NCI-H2171 treated with DMSO at 0.1 percent for 48 hours (cell line): ENCODE data around the gene TENM4.

Experiments
- DNase-seq: peaks from one replicate; lab custom pipeline; 2025; lab: John Stamatoyannopoulos, UW

TENM4 gene

DNA sequence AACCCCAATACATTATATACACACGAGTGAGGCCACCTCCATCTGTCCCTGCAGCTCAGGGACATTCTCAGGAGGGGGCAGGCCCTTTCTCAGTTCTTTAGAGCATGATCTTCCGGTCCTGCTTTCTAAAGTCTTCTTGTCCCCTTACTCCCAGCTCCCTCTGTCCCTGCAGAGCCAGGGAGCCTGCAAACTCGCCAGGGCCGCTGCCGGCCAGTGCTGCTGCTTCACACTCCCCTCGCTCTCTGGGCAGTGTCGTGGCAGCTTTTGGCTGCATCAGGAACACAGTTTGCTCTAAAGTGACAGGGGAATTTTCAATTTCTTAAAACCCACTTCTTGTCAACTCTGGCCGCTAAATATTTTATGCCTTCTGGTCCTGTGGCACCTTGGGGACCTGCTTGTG is 736.0 kb downstream of the TENM4 start:
- DNase-seq = no peak

DNA sequence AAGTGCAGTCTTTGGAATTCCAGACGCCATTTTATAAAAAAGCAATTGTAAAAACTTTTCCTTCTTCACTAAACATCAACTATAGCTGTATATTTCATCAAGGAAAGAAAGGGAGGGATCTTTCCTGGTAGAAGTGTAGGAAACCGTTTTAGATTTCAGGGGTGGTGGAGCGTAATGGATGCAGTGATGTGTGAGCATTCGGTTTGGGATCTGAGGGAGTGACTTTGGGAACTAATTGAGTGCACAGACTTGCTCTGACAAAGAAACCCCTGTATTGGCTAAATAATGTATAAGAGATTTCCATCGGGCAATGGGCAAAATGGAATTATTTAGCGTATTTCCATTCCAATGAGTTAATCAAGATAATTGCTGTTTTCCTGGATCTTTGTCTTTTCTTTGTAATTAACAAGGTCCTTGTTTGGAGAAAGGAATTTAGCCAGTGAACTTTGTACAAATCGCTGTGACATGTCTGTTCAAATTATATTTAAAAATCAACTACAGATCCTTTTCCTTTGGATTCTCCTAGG is 741.2 kb downstream of the TENM4 start:
- peak; percentile 44 for DNase-seq

DNA sequence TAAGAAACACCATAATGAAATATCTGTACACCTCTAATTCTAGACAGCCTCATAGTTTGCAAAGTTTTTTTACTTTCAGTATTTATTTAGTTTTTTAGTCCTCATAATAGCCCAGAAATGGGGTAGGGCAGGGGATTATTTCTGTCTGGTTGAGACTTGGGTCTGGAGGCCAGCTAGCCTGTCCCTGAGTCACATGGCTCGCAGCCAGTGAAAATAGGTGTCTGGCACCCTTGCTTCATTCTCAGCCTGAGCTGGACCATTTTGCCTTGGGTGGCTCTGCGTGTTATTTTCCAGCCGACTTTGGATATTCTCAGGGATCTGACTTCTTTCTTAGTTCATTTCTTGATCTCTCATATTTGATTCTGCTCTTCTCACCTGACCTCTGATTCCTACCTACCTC is 742.2 kb downstream of the TENM4 start:
- no peak for DNase-seq

DNA sequence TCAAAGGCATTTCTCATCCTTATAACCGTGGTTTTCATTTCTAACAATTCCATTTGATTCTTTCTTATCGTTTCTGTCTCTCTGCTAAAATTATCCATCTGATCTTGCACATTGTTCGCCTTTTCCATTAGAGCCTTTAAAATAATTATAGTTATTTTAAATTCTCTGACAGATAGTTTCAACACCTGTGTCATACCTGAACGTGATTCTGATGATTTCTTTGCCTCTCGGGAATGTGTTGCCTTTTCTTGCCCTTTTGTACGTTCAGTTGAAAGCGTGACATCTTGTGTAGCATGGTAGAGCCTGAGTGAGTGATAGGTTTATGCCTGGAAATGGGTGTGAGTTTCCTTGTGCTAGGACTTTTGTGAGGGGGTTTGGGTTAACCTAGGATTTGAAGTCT is 744.7 kb downstream of the TENM4 start:
- DNase-seq = no peak

DNA sequence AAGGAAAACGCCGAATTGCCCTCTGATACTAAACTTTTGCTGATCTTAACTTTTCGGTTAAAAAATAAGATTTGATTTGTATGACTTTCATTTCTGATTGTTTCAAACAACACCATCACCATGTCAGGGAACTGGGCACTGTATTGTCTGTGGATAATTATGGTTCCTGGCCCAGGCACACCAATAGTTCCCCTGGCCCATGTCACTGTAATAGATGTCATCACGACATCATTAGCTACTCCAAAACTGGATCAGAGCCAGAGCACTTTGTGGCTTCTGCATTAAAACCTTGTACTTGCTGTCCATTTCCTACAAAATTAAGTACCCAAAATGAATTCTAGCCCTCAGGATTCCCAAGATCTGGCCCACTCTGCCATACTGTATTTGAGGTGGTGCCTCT is 746.7 kb downstream of the TENM4 start:
- no peak for DNase-seq

DNA sequence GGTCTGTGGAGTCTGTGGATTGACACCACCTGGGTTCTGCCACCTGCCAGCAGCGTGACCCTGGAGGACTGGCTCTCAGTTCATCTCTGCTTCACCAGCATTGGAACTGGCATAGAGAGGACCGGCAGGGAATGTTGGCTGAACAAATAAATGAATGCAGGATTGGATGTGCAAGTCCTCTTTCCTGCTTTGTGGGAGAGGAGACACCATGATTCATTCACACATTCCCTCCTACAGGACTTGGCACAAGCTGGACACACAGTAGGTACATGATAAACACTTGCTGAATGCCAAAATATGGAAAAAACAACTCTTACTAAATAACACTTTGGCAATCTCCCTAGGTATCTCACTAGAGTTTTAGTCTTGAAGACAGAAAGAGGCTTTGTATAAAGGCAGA is 749.6 kb downstream of the TENM4 start:
- DNase-seq = no peak

DNA sequence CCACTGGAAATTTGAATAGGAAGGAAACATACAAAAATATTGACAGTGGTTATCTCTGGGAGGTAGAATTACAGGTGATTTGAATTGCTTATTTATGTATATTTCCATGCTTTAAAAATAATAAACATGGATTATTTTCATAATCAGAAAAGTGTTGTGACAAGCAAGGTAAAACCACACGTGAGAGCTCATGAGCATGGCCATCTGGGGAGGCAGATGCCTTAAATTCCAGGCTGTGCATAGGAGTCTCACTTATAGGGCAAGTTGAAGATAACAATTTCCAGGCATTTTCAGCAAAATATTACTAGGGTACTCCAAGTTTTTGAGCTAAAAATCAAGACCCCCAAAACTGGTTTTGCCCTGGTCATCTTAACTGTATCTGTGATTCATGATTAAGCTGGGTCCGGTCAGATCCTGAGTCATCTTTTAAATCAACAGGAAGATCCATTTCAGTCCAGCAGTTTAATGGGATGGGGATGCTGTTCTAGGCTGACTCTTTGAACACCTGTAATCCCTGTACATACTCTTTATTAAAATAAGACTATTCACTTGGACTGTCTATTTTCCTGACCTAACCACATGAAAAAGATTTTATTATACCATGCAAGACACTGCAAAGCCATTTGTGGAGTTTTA is 750.4 kb downstream of the TENM4 start:
- no peak for DNase-seq

DNA sequence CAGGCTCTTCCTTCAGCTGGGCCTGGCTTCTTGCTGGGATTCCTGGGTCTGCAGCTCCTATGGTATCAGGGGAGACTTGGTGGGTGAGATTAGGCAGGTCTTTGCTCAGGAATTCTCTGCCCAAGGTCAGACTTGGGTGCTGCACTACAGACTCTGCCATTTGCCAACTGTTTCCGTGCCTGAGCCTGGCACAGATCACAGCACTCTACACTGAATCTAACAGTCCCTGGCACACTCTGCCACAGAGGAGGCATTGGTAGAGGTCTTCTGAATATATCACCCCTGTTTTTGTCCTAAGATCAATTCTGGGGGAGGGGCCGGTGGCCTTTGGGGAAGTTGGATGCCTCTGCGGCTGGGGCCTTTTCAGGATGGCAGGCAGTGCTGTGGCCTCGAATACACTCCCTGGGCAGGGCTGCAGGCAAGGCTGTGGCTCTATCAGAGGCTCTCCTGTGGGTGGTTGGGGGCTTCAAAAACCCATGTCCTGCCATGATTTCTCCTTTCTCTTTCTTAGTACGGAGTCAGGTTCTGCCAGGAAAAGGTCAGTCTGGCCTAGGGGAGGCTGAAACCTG is 751.2 kb downstream of the TENM4 start:
- no peak for DNase-seq

DNA sequence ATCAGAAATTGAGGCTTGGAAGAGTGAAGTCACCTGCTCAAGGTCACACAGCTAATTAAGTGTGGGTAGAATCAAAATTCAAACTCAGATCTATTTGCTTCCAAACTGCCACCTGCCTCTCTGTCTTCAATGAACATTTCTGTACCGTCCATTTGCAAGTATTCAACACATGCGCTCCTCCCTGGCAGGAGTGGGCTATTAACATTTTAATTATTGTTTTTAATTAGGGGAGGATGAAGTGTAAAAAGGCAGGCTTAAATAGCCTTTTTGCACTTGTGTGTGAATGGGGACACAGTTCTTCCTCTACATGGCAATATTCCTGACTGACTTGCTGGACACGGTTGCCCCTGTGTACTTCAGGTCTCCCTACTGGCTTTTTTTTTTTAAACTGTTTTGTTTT is 751.7 kb downstream of the TENM4 start:
- DNase-seq = no peak

DNA sequence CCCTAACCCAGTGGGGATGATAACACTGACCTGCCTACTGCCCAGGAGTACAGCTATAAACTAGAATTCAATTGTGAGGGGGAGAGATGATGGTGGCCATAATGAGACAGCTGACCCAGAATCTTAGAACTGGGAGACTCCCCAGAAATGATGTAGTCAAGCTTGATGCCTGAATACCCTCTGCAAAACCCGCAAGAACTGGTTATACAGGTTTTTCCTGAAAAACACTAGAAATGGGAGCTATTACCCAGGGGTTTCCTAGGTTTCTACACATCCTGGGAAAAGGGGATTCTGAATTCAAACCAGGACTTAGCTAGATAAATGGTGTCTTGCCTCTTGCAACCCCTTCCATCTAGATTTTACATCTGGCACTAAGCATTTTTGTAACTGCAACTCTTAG is 752.4 kb downstream of the TENM4 start:
- no peak for DNase-seq

DNA sequence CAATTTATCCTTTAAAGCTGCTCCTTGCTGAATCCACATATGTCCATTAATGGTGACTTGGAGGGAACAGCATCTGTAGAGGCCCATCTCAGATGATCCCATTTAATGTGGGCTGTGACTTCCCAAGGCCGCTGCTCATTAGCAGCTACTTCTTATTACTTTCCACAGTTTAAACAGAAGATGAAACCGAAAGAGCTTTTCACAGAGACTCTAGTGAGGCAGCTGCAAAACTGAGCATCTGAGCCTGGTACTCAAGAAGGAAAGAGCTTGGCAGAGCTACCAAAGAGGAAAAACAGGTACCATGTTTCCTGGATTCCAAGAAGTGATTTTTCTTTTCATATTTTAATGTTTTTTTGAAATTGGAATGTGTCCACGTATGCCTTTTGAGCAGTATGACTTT is 755.7 kb downstream of the TENM4 start:
- no peak for DNase-seq

DNA sequence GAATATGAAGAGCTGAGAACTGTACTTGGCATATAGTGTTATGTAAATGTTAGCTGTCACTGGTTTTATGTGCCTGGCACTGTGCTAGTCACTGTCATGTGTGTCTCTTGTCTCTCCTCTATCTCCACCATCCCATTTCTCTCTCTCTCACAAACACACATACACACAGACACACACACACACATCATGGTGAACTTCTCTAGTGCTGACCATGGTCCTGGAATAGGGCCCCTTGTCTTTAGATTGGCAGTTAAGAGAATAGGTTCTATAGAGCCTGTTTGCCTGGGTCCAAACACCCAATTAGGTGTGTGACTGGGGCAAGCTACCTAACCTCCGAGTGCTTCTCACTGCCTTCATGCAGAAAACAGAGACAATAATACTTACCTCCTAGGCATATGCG is 756.5 kb downstream of the TENM4 start:
- DNase-seq = no peak

DNA sequence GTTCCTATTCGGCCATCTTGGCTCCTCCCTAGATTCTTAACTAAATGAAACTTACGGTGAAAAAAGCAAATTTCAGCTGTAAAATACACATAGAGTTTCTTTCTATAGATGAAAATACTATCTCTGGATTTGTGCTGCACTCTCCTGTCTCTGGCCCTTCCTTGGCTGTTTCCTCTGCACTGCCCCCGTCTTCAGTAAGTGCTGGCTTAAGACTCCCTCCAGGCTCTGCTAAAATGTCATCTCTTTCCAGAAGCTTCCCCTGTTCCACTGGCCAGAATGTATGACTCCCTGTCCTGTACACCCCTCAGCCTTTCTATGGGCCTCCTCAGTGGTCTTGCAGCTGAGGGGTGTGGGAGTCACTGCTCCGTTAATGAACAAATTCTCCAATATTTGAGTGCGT is 757.1 kb downstream of the TENM4 start:
- no peak for DNase-seq

DNA sequence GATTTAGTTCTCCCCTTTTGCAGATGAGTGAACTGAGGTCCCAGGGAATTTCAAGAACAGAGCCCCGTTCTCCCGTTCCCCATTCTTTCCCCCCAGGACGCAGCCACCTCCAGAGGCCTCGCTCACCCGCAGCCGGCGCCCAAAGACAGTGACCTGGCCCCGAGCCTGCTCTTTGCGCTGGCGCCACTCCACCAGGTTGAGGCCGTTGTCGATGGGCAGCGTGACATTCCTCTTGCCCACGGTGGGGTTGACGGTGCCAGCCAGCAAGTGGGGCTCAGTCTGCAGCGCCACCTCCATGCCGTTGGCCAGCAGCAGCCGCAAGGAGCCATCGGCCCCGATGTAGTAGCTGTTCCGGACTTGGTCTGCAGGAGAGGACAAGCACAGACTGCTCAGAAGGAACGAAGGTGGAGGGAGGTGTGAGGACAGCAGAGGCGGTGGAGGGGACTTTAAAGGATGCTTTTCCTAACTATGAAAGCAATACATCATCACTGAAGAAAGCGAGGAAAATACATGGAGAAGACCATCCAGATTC is 764.7 kb downstream of the TENM4 start:
- no peak for DNase-seq

DNA sequence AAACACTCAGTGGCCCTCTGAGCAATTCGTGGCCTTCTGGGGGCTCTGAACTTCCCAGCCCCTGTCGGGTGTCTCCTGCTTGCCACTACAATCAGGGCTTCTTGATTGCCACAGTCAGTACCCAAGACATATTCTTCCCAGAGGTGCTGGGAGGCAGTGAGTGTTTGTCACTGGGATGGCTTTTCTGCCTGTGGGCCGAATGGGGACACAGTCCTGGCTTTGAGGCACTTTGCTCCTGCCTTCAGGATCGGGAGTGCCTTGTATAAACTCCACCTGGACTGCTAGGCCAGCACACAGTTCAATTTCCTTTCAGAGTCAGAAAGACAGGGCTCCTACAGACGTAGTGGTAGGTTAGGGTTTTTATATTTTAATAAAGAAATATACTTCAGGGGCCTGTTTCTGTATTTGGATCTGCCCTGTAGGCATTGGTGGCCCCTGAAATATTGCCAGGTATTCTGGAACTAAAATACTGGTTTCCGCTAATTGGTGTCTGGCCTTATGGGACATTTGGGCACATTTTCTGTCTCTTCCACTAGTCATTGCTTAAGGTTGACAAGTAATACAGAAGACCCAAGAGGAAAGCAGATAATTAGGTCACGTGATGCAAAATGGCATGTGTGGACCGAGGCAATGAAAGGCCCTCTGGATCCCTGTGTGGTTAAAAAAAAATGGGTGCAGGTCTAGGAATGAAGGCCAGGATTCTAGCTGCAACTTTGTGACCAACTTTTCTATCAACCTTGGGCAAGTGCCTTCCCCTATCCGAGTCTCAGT is 767.8 kb downstream of the TENM4 start:
- no peak for DNase-seq

DNA sequence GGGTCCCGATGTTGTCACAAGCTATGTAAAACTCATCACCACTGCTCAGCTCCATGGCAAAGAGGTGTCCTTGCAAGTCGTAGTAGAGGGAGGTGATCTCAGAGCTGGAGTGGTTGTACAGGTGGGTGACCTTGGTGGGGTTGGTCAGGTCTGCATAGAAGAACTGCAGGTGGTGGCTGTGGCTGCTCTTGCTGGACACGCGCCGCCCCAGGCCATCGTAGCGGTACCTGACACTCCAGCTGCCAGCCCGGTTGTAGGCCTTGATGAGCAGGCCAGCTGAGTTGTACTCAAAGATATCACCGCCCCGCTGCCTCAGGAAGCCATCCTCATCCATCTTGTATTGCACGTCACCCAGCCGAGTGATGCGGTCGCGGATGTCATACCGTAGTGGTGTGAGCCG is 771.6 kb downstream of the TENM4 start:
- no peak for DNase-seq

DNA sequence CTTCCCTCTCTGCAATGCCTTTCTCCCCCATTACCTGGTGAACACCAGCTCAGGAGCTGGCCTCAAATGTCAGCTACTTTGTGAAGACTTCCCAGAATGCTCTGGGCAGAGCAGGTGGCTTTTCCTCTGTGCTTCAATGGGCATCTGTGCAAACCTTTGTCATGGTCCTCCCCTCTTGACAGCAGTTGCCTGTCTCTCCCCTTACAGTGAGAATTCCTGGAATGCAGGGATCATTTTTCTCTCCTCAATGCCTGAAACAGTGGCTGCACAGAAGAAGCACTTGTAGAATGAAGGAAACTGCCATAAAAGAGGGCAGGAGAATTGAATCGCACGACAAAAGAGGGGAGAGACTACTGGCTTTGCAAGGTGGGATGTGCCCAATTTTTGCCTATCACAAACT is 773.4 kb downstream of the TENM4 start:
- DNase-seq = no peak

DNA sequence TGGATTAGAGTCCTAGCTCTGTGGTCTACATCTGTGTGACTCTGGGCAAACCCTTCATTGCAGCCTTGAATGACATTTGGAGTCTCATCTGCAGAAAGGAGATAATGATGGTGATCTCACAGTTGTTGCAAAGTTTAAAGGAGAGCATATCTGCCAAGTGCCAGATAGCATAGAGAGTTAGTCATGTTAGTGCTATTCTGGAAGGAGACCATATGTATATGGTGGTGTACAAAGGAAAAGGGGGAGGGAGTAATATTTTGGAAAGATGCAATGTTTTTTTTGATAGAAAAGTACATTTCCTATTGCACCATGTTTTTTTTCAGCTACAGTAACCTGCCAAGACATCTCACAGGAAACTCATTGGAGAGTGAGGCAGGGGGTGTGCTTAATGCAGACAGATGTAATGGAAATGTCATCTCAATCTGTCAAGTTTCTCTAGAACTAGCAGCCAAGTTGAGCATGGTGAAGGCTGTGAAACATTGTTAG is 774.1 kb downstream of the TENM4 start:
- no peak for DNase-seq

DNA sequence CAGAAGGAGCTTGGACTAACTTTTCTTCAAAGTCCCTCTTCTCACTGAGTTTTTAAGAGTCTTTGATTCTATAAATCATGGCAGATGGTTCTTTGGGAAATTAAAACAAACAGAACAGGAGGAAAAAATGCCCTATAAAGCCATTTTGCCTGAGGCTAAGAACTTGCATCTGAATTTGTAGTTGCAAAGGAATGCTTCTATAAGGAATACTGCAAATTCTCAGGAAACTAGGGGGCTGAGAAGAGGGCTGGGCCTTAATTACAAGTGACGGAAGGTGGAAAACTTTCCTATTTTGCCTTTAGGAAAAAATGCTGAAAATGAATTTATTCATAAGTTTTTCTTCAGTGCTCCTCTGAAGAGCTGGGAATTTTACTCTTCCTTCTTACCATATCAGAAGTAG is 776.2 kb downstream of the TENM4 start:
- DNase-seq = no peak

DNA sequence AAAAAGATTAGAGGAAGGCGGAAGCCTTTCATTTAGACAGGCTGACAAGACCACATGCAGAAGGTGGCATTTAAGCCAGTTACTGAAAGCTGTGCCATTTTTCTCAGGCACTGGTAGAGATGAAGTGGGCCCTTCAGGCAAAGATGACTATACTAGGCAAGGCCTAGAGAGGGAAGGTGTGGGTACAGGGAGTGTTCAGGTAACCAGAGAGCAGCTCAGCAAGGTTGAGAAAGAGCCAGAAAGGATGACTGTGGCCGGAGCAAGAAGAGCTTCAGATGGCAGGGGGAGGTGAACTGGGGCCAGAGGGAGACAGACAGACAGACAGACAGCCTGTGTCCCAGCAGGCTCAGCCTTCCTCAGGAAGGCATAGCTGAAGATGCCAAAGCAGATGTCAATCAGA is 778.0 kb downstream of the TENM4 start:
- DNase-seq = no peak

DNA sequence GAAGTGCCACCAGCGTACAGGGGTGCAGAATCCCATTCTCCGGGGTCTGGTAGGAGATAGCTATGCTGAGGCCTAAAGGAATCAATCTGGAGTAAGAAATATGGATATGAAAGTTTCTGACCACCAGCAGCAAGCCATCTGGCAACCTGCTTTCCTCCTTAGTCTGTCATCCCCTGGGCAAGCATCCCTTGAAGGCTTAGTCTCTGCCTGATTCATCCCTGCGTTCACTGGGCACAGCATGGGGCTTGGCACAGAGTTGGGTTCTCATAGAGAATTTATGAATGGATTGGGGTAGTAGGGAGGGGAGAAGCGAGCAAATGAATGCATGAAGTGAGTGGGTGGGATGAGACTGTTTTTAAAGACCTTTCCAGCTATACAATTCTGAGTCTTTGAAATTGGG is 780.4 kb downstream of the TENM4 start:
- DNase-seq = no peak

DNA sequence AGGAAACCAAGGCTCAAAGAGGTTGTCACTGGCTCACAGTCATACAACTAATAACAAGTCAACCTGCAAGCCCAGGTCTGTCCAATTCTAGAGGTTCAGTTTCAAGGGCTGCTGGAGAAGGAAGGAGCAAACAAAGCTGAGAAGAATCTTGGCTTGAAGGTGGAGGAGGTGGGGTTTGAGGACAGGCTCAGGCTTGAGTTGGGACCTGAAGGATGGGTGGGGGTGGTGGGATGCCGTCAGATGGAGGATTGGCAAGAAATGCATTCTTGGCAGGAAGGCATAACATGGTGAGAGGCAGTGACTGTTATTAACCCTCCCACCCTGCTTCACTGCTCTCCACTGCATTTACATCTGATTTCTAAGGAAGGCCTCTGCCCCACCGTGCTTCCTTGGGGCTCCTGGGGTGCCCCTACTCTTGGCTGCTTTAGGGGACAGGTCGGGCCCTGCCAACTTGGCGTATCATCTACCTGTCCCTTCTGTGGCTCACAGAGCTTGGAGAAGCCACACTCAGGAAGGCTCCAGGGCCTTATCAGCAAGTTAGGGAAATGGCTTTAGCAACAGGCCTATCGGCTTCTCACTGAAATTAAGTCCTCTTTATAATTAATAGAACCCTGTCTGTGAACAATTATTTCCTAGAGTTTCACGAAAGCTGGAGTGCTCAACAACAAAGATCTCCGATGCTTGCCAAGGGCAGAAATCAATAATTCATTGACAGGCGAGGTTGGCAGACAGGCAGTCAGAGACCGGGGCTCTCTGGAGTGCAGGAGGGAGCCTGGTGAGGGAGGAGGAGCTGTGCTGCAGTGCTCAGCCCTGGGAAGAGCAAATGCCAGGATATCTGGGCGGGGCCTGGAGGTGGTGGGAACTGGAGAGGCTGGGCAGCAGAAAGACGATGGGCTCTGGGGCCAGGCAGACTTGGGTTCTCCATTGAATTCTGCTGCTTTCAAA is 781.2 kb downstream of the TENM4 start:
- DNase-seq = no peak
